Activated CD4-positive, alpha-beta memory T cell treated with anti-CD3 and anti-CD28 coated beads, Interleukin-2, amount 10 ng/mL, durations not matched to agents 7 days and 5 days (primary cell): ENCODE data around the gene ZCCHC24. TPM values are rescaled to one million over a fixed set of nuclear protein-coding genes. Genes with fewer than 3 reads are reported as not detected.

Experiments used
- CTCF ChIA-PET: fragments of 350-600 bp; sonication (Branson Sonifier 250); formaldehyde crosslinking; loops from one replicate; lab custom pipeline; 2021; ENCODE audit warnings: antibody characterized with exemption, inconsistent platforms; lab: Charles Lee
- POLR2A ChIA-PET: fragments of 350-600 bp; sonication (Branson Sonifier 250); formaldehyde crosslinking; loops from one replicate; lab custom pipeline; 2021; ENCODE audit warnings: antibody characterized with exemption; lab: Charles Lee
- DNase-seq: peaks from one replicate; pipeline ENCODE4 v3.0.0-alpha.2; 2020
- H3K27ac Mint-ChIP-seq: one replicate; pipeline ENCODE4 v1.8.0; 2021; ENCODE audit warnings: mild to moderate bottlenecking, mixed read lengths
- H3K27me3 Mint-ChIP-seq: one replicate; pipeline ENCODE4 v1.8.0; 2021; ENCODE audit warnings: mixed read lengths
- H3K36me3 Mint-ChIP-seq: one replicate; pipeline ENCODE4 v1.8.0; 2021; ENCODE audit warnings: low read depth, mixed read lengths
- H3K4me1 Mint-ChIP-seq: one replicate; pipeline ENCODE4 v1.8.0; 2021; ENCODE audit warnings: mixed read lengths
- H3K4me3 Mint-ChIP-seq: one replicate; pipeline ENCODE4 v1.8.0; 2021; ENCODE audit warnings: mild to moderate bottlenecking, mixed read lengths
- H3K9me3 Mint-ChIP-seq: one replicate; pipeline ENCODE4 v1.8.0; 2021; ENCODE audit warnings: mixed read lengths
- total RNA-seq, 2 experiments: library from RNA; stranded (reverse); gene quantifications; one replicate each; pipeline ENCODE4 v1.2.3, GENCODE V29; 2021

The ZCCHC24 gene
- total RNA-seq, 2 experiments from 2014 or later, result 1.5 TPM

DNA sequence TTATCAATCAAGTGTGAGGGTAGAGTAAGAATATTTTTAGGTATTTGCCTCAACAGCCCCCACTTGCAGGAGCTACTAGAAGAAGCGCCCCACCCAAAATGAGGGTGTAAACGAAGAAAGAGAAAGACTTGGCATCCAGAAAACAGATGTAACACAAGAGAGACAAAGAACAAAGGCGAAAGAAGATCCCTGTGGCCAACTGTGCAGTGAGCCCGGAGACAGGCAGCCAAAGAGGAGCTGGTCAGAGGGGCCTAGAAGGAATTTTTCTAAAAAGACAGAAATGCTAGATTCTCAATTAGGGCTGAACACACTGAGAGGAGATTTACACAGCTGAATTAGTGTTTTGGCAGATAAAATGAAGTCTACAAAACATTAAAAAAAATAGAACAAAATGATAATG, 37.3 kb upstream of the ZCCHC24 start:
- ChIA-PET CTCF (interaction anchor here (1.5 kb wide), 1 partner anchor 108 kb away, joined by 5 read pairs; no protein-coding TSS in a partner anchor), POLR2A (no interaction called here)
- Mint-ChIP-seq H3K4me3 (no peak overlapping the region), H3K27ac (no peak overlapping the region), H3K27me3 (peaks cover 26% of the 10 kb centered on the region), H3K36me3 (no peaks in the 10 kb centered on the region), H3K9me3 (no peaks in the 10 kb centered on the region), H3K4me1 (no peaks in the 10 kb centered on the region)
- no peak for DNase-seq

DNA sequence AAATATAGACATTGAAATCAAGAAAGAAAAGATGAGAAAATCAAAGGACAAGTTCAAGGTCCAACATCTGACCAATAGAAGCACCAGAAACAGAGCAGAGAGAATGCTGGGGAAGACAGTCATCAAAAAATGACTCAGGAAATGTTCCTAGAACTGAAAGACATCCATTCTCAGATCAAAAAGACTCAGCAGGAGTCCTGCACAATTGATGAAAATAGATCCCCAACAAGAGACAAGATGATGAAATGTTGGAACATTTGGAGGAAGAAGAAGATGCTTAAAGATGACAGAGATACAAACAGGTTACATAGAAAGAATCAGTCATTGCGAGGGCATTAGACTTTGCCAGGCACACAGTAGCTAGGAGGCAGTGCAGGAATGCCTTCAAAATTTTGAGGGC, 36.9 kb upstream of the ZCCHC24 start:
- Mint-ChIP-seq H3K27me3 (peaks cover 30% of the 10 kb centered on the region), H3K27ac (no peak overlapping the region), H3K4me3 (no peak overlapping the region), H3K36me3 (no peaks in the 10 kb centered on the region), H3K4me1 (no peaks in the 10 kb centered on the region), H3K9me3 (no peaks in the 10 kb centered on the region)
- DNase-seq, result no peak
- ChIA-PET CTCF (interaction anchor here (1.5 kb wide), 1 partner anchor 108 kb away, joined by 5 read pairs; no protein-coding TSS in a partner anchor), POLR2A (no interaction called here)

DNA sequence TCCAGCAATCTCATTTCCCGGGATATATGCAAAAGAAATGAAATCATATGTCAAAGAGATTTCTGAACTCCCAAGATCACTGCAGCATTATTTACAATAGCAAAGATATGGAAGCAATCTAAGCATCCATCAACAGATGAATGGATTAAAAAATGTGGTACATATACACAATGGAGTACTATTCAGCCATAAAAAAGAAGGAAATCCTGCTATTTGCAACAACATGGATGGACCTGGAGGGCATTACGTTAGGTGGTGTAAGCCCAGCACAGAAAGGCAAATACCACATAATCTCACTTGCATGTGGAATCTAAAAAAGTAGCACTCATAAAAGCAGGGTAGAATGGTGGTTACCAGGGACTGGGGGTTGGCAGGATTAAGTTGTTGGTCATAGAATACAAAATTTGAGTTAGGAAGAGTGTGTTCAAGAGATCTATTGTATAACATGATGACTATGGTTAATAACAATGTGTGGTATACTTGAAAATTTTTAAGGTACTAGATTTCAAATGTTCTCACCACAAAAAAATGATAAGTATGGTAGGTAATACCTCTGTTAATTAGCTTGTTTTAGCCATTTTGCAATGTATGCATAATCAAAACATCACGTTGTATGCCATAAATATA, 34.0 kb upstream of the ZCCHC24 start:
- DNase-seq, result no peak
- no peaks in the 10 kb centered on the region for H3K36me3 Mint-ChIP-seq
- H3K9me3 Mint-ChIP-seq, result no peaks in the 10 kb centered on the region
- ChIA-PET POLR2A (no interaction called here), CTCF (interaction anchor here (1.4 kb wide), 1 partner anchor 10 kb away, joined by 5 read pairs; no protein-coding TSS in a partner anchor)
- no peak overlapping the region for H3K27ac Mint-ChIP-seq
- H3K4me1 Mint-ChIP-seq, result no peaks in the 10 kb centered on the region
- no peak overlapping the region for H3K4me3 Mint-ChIP-seq
- peaks cover 44% of the 10 kb centered on the region for H3K27me3 Mint-ChIP-seq

DNA sequence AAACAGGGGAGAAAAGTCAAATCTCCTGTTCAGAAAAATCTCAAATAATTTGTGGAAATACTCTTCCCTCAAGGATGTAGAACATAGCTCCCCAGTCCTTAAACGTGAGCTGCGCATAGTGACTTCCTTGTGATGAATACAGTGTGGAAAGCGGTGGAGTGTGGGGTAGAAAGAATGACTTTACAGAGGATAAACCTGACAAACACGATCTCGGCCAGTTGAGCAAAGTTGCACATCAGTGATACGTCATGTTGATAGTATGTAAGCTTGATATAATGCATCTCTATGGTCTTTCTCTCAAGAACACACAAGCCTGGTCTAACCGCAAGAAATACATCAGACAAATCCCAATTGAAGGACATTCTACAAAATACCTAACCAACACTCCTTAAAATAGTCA, 32.0 kb upstream of the ZCCHC24 start:
- Mint-ChIP-seq H3K9me3 (no peaks in the 10 kb centered on the region), H3K27ac (no peak overlapping the region), H3K4me1 (no peaks in the 10 kb centered on the region), H3K36me3 (no peaks in the 10 kb centered on the region), H3K4me3 (no peak overlapping the region), H3K27me3 (peaks cover 54% of the 10 kb centered on the region)
- ChIA-PET POLR2A (no interaction called here), CTCF (interaction anchor here (1.7 to 2.1 kb wide), 2 partner anchors 10 to 103 kb away, joined by 5 to 6 read pairs; no protein-coding TSS in a partner anchor)
- no peak for DNase-seq

DNA sequence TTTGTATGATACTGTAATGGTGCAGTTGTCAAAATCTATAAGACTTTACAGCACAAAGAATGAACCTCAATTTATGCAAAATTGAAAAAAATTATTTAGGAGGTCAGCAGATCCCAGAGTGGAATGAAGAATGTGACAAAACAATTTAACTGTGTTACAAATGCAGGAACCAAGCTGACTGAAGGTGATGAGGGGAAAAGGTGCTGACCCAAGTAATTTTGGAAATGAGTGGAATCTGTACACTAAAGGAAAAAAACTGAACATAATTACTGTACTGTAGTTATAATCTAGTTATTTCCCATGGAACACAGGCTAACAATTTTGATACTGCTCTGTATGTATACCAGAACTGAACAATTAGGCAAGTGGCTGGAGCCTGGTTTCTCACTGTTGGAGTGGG, 31.2 kb upstream of the ZCCHC24 start:
- no peaks in the 10 kb centered on the region for H3K36me3 Mint-ChIP-seq
- H3K4me1 Mint-ChIP-seq, result no peaks in the 10 kb centered on the region
- ChIA-PET POLR2A (no interaction called here), CTCF (interaction anchor here (2.1 kb wide), 1 partner anchor 102 kb away, joined by 5 read pairs; no protein-coding TSS in a partner anchor)
- H3K9me3 Mint-ChIP-seq, result no peaks in the 10 kb centered on the region
- H3K27ac Mint-ChIP-seq, result no peak overlapping the region
- H3K27me3 Mint-ChIP-seq, result peaks cover 55% of the 10 kb centered on the region
- no peak for DNase-seq
- H3K4me3 Mint-ChIP-seq, result no peak overlapping the region

DNA sequence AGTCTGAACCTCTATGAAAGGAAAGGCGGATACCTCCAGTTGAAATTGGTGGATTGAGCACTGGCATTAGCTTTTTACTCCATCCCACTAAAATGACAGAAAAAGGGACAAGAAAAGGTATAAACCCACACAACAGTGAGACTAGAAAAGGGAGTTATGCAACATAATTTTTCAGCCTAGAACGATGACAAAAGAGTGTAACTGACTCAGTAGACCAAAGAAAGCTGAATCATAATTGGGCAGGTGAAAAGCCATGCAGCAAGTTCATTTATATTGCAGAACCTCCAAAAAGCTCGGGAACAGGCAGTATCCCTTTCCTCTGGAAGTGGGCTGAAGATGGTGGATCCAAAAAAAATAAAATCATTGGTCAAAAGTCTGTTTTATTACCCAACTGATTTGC, 30.5 kb upstream of the ZCCHC24 start:
- Mint-ChIP-seq H3K4me1 (no peaks in the 10 kb centered on the region), H3K36me3 (no peaks in the 10 kb centered on the region), H3K4me3 (no peak overlapping the region), H3K27ac (no peak overlapping the region), H3K27me3 (peaks cover 49% of the 10 kb centered on the region), H3K9me3 (no peaks in the 10 kb centered on the region)
- ChIA-PET CTCF (interaction anchor here (0.6 to 1.1 kb wide), 2 partner anchors 101 to 193 kb away, joined by 3 read pairs; no protein-coding TSS in a partner anchor), POLR2A (no interaction called here)
- DNase-seq, result no peak

DNA sequence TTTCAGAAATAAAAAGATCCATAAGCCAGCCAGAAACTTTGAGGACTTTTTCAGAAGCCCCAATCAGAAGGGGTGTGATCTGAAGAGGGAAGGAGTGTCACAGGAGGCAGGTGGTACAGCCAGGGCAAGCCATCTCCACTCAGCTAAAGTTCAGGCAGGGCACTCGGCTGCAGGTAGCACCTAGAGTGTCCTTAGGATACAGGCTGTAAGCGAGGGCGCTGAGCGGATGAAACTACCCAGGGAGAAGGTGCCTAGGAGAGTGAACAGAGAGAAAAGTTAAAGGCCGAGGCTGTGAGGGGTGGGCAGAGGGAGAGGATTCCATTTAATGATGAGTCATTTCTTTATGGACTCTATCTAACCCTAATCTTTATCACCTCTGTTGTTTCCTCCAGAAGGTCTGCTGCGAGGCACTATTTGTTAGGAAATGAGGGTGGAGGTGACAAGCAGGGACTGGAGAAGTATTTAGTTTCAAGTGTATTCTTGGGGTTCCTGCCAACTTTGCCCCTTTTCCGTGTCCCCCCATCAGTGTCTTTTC, 29.8 kb upstream of the ZCCHC24 start:
- ChIA-PET CTCF (interaction anchor here (0.6 to 1.1 kb wide), 2 partner anchors 100 to 194 kb away, joined by 3 read pairs; no protein-coding TSS in a partner anchor), POLR2A (no interaction called here)
- no peaks in the 10 kb centered on the region for H3K36me3 Mint-ChIP-seq
- H3K4me1 Mint-ChIP-seq, result no peaks in the 10 kb centered on the region
- H3K9me3 Mint-ChIP-seq, result no peaks in the 10 kb centered on the region
- no peak overlapping the region for H3K4me3 Mint-ChIP-seq
- H3K27ac Mint-ChIP-seq, result no peak overlapping the region
- H3K27me3 Mint-ChIP-seq, result peaks cover 43% of the 10 kb centered on the region
- DNase-seq, result no peak

DNA sequence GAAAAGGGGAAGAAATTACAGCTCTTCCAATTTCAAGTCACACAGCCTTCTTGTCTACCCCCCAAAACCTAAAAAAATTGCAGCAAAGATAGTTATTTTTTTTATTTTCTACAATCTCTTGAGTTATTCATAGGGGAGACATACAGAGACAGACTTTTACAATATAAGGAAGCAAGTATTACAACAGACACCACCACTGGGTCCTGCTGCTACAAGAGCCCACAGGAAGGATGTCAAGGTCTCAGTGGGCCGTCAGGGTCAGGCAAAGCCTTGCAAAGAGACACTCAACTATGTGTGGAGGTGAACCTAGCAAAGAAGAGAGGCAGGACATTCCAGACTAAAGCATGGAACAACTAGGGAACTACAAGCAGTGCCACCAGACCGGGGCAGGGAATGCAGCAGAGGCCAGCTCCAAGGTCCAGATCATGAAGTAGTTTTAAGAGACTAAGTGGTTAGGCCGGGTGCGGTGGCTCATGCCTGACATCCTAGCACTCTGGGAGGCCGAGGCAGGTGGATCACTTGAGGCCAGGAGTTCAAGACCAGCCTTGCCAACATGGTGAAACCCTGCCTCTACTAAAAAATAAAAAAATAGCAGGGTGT, 28.2 kb upstream of the ZCCHC24 start:
- Mint-ChIP-seq H3K27ac (no peak overlapping the region), H3K36me3 (no peaks in the 10 kb centered on the region), H3K4me3 (no peak overlapping the region), H3K9me3 (no peaks in the 10 kb centered on the region), H3K27me3 (peaks cover 37% of the 10 kb centered on the region), H3K4me1 (no peaks in the 10 kb centered on the region)
- ChIA-PET POLR2A (no interaction called here), CTCF (interaction anchor here (0.7 kb wide), 1 partner anchor 100 kb away, joined by 3 read pairs; no protein-coding TSS in a partner anchor)
- DNase-seq, result no peak

DNA sequence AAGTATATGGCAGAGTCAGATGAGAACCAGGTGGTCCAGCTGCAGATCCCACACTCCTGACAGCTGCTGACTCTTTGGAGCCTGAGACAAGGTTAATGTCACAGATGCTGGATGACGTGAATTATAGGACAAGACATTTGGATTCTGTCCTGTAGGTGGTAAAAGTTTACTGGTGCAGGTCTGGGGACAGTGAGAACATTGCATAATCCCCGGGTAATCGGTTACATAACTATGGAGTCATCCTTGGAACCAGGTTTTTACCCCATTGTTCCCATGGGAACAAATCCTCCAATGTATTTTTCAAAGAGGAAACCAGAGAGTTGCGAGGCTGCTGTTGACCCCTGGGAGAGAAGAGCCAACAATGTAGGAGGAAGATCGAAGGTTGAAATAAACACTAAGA, 27.5 kb upstream of the ZCCHC24 start:
- Mint-ChIP-seq H3K27ac (no peak overlapping the region), H3K27me3 (peaks cover 37% of the 10 kb centered on the region), H3K36me3 (no peaks in the 10 kb centered on the region), H3K4me3 (no peak overlapping the region), H3K9me3 (no peaks in the 10 kb centered on the region), H3K4me1 (no peaks in the 10 kb centered on the region)
- CTCF ChIA-PET, result no interaction called here
- POLR2A ChIA-PET, result no interaction called here
- DNase-seq, result no peak

DNA sequence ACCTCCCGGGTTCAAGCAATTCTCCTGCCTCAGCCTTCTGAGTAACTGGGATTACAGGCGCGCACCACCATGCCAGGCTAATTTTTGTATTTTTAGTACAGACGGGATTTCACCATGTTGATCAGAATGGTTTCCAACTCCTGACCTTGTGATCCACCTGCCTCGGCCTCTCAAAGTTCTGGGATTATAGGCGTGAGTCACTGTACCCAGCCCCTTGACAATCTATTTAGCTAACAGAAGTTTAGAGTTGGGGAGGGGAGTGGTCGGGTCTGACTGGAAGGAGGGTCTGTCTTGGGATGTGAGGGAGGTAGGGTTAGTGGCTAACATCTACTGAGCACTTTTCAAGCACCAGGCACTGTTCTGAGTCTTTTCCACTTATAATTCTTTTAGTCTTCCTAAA, 27.0 kb upstream of the ZCCHC24 start:
- Mint-ChIP-seq H3K27me3 (peaks cover 35% of the 10 kb centered on the region), H3K27ac (no peak overlapping the region), H3K9me3 (no peaks in the 10 kb centered on the region), H3K4me1 (no peaks in the 10 kb centered on the region), H3K4me3 (no peak overlapping the region), H3K36me3 (no peaks in the 10 kb centered on the region)
- DNase-seq, result no peak
- ChIA-PET POLR2A (no interaction called here), CTCF (interaction anchor here (1.9 kb wide), 1 partner anchor 98 kb away, joined by 11 read pairs; no protein-coding TSS in a partner anchor)

DNA sequence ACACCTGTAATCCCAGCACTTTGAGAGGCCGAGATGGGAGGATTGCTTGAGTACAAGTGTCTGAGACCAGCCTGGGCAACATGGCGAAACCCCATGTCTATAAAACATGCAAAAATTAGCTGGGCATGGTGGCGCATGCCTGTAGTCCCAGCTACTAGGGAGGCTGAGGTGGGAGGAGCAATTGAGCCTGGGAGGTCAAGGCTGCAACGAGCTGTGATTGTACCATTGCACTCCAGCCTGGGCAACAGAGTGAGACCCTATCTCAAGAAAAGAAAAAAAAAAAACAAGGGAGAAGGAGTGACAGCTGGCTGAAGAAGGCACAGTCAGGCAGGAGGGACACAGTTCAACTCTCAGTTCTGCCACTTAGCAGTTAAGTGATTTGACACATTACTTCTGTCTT, 26.4 kb upstream of the ZCCHC24 start:
- DNase-seq, result no peak
- H3K4me1 Mint-ChIP-seq, result no peaks in the 10 kb centered on the region
- no peaks in the 10 kb centered on the region for H3K9me3 Mint-ChIP-seq
- H3K36me3 Mint-ChIP-seq, result no peaks in the 10 kb centered on the region
- ChIA-PET CTCF (interaction anchor here (1.3 to 1.9 kb wide), 3 partner anchors 10 to 98 kb away, joined by 3 to 11 read pairs (median 4); no protein-coding TSS in a partner anchor), POLR2A (no interaction called here)
- no peak overlapping the region for H3K4me3 Mint-ChIP-seq
- H3K27me3 Mint-ChIP-seq, result peaks cover 29% of the 10 kb centered on the region
- no peak overlapping the region for H3K27ac Mint-ChIP-seq

DNA sequence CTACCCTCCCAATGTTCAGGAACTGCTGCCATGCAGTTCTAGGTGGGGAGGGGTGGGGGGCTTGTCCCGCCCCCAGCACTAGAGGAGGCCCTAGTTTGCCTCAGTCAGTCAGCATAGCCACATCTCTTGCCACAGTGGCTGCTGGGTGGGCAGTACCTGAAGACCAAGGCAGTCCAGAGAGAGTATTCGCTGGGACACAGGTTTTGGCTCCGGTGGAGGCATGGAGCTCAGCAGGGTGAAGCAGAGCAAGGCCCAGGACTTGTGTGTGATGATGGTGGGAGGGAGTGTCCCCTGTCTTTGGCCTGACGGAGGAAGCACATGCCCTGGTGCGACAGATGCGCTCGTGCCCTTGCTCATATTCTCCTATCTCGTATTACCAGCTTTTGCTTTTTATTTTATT, 24.7 kb upstream of the ZCCHC24 start:
- H3K27ac Mint-ChIP-seq, result no peak overlapping the region
- POLR2A ChIA-PET, result no interaction called here
- no peaks in the 10 kb centered on the region for H3K36me3 Mint-ChIP-seq
- peaks cover 16% of the 10 kb centered on the region for H3K27me3 Mint-ChIP-seq
- H3K4me3 Mint-ChIP-seq, result no peak overlapping the region
- no peak for DNase-seq
- no peaks in the 10 kb centered on the region for H3K9me3 Mint-ChIP-seq
- H3K4me1 Mint-ChIP-seq, result no peaks in the 10 kb centered on the region
- CTCF ChIA-PET, result interaction anchor here (1.1 to 1.6 kb wide), 2 partner anchors 9 to 10 kb away, joined by 4 to 5 read pairs; no protein-coding TSS in a partner anchor
